OCI-LY3 (cell line): ENCODE measurements around the gene SLC41A3.

ENCODE experiments used
- EZH2phosphoT487 ChIP-seq: fragments of 200-600 bp; shearing (Covaris generic); IDR thresholded peaks from 2 replicates; pipeline ENCODE4 v1.6.1; 2018; ENCODE audit warnings: antibody characterized with exemption, mixed run types, low read depth
- TF ChIP-seq, protein P1 (sequence below): fragments of 200-600, 300-600 bp; sonication (generic); IDR thresholded peaks from 2 replicates; pipeline ENCODE4 v1.5.1; 2014; ENCODE audit warnings: antibody characterized with exemption, low read length, low read depth

DNA sequence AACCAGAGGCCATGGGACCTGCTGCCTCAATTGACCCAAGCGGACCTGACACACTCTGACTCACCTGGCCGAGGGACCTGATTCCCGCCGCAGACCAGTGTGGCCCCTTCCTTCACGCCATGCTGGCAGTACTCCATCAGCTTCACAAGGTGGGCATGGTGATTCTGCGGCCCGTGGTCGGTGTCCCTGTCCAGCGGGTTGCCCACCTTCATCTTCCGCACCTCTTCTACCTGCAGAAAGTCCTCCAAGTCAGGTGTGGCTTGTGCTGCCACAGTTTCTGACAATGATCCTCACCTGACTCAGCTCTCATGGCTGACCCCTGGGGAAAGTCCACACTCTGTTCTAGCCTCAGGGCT, 25.9 kb upstream of the SLC41A3 start:
- TF ChIP-seq, protein P1, sequence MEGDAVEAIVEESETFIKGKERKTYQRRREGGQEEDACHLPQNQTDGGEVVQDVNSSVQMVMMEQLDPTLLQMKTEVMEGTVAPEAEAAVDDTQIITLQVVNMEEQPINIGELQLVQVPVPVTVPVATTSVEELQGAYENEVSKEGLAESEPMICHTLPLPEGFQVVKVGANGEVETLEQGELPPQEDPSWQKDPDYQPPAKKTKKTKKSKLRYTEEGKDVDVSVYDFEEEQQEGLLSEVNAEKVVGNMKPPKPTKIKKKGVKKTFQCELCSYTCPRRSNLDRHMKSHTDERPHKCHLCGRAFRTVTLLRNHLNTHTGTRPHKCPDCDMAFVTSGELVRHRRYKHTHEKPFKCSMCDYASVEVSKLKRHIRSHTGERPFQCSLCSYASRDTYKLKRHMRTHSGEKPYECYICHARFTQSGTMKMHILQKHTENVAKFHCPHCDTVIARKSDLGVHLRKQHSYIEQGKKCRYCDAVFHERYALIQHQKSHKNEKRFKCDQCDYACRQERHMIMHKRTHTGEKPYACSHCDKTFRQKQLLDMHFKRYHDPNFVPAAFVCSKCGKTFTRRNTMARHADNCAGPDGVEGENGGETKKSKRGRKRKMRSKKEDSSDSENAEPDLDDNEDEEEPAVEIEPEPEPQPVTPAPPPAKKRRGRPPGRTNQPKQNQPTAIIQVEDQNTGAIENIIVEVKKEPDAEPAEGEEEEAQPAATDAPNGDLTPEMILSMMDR = no peak
- TF ChIP-seq EZH2phosphoT487 = no peak
